ENCODE measurements around the gene PDLIM7. TPM values are rescaled to one million over a fixed set of nuclear protein-coding genes. Genes with fewer than 3 reads are reported as not detected.
A peak's percentile ranks its signal among the peaks of the same experiment; 100 is the strongest.

The PDLIM7 gene
- total RNA-seq, 1 donor from 2014 or later, result 358 TPM

- TF ChIP-seq CTCF (IDR thresholded peaks at IDR 0.05), result no peak
- DNase-seq (ENCODE audit: extremely low spot score, unreplicated experiment), result no peak
- Mint-ChIP-seq H3K4me1 (ENCODE audit: unreplicated experiment) (peaks cover 17% of the 10 kb centered on the region), H3K27ac (ENCODE audit: unreplicated experiment) (peak overlapping the region; percentile 85), H3K9me3 (ENCODE audit: unreplicated experiment) (no peaks in the 10 kb centered on the region), H3K27me3 (ENCODE audit: unreplicated experiment) (no peaks in the 10 kb centered on the region), H3K4me3 (ENCODE audit: unreplicated experiment) (no peak overlapping the region), H3K36me3 (ENCODE audit: unreplicated experiment) (peaks cover 13% of the 10 kb centered on the region)
Observed at GRCh38 chr5:177457852-177458681, 39.3 kb downstream of the PDLIM7 start.

- Mint-ChIP-seq H3K27me3 (ENCODE audit: unreplicated experiment) (no peaks in the 10 kb centered on the region), H3K36me3 (ENCODE audit: unreplicated experiment) (peaks cover 10% of the 10 kb centered on the region), H3K27ac (ENCODE audit: unreplicated experiment) (peak overlapping the region; percentile 85), H3K4me3 (ENCODE audit: unreplicated experiment) (peak overlapping the region; percentile 2), H3K9me3 (ENCODE audit: unreplicated experiment) (no peaks in the 10 kb centered on the region), H3K4me1 (ENCODE audit: unreplicated experiment) (peaks cover 17% of the 10 kb centered on the region)
- TF ChIP-seq CTCF (IDR thresholded peaks at IDR 0.05), result peak; percentile 57
- peak; percentile 95 for DNase-seq (ENCODE audit: extremely low spot score, unreplicated experiment)
Observed at GRCh38 chr5:177456976-177457851, 40.2 kb downstream of the PDLIM7 start.

- H3K4me1 Mint-ChIP-seq (ENCODE audit: unreplicated experiment), result peaks cover 17% of the 10 kb centered on the region
- TF ChIP-seq CTCF (IDR thresholded peaks at IDR 0.05), result no peak
- H3K9me3 Mint-ChIP-seq (ENCODE audit: unreplicated experiment), result no peaks in the 10 kb centered on the region
- H3K27me3 Mint-ChIP-seq (ENCODE audit: unreplicated experiment), result no peaks in the 10 kb centered on the region
- DNase-seq (ENCODE audit: extremely low spot score, unreplicated experiment), result no peak
- H3K4me3 Mint-ChIP-seq (ENCODE audit: unreplicated experiment), result no peak overlapping the region
- H3K27ac Mint-ChIP-seq (ENCODE audit: unreplicated experiment), result peak overlapping the region; percentile 86
- peaks cover 8% of the 10 kb centered on the region for H3K36me3 Mint-ChIP-seq (ENCODE audit: unreplicated experiment)
Observed at GRCh38 chr5:177456591-177456964, 40.8 kb downstream of the PDLIM7 start.

- TF ChIP-seq CTCF (IDR thresholded peaks at IDR 0.05), result peak; percentile 95
- DNase-seq (ENCODE audit: extremely low spot score, unreplicated experiment), result peak; percentile 96
- peaks cover 17% of the 10 kb centered on the region for H3K4me1 Mint-ChIP-seq (ENCODE audit: unreplicated experiment)
Observed at GRCh38 chr5:177455661-177456590, 41.5 kb downstream of the PDLIM7 start.

More at GRCh38 chr5:177455661-177456590, 41.5 kb downstream of the PDLIM7 start:
- Mint-ChIP-seq H3K36me3 (ENCODE audit: unreplicated experiment) (peaks cover 4% of the 10 kb centered on the region), H3K27ac (ENCODE audit: unreplicated experiment) (peak overlapping the region; percentile 86), H3K9me3 (ENCODE audit: unreplicated experiment) (no peaks in the 10 kb centered on the region), H3K4me3 (ENCODE audit: unreplicated experiment) (peak overlapping the region; percentile 67), H3K27me3 (ENCODE audit: unreplicated experiment) (no peaks in the 10 kb centered on the region)
